Spleen (tissue), 11 donors: Measurements from ENCODE around the gene ATP7B. TPM values are rescaled to one million over a fixed set of nuclear protein-coding genes. Genes with fewer than 3 reads are reported as not detected.

Source experiments
- DNase-seq: peaks from one replicate; pipeline ENCODE4 v3.0.0-alpha.2; 2020
- H3K27ac ChIP-seq, 8 donors: fragments of 200-600 bp; sonication (generic) in 7 of 8; 1 replicate in 4 of 8; 2 replicates in 4 of 8; pipeline versions ENCODE4 v1.5.0 to v1.8.0; 2016 to 2021; ENCODE audit warnings: inconsistent platforms in 4 of 8, mild to moderate bottlenecking in 4 of 8, moderate library complexity in 1 of 8
- H3K27me3 ChIP-seq, 7 donors: fragments of 200-600 bp; sonication (generic) in 6 of 7; replicated peaks in 1 of 7; 1 replicate in 4 of 7; 2 replicates in 3 of 7; pipeline versions ENCODE4 v1.5.0 to v1.8.0; 2016 to 2021; ENCODE audit warnings: inconsistent platforms in 3 of 7, mild to moderate bottlenecking in 1 of 7
- H3K36me3 ChIP-seq, 6 donors: fragments of 200-600 bp; sonication (generic) in 5 of 6; 1 replicate in 4 of 6; 2 replicates in 2 of 6; pipeline versions ENCODE4 v1.5.0 to v1.8.0; 2016 to 2021; ENCODE audit warnings: inconsistent platforms in 2 of 6
- H3K4me1 ChIP-seq, 6 donors: fragments of 200-600 bp; sonication (generic) in 5 of 6; 1 replicate in 3 of 6; 2 replicates in 3 of 6; pipeline versions ENCODE4 v1.5.0 to v1.8.0; 2016 to 2021; ENCODE audit warnings: inconsistent platforms in 3 of 6
- H3K4me3 ChIP-seq, 8 donors: fragments of 200-600 bp; sonication (generic) in 7 of 8; 1 replicate in 4 of 8; 2 replicates in 4 of 8; pipeline versions ENCODE4 v1.5.0 to v1.8.0; 2016 to 2021; ENCODE audit warnings: inconsistent platforms in 4 of 8, mild to moderate bottlenecking in 4 of 8, moderate library complexity in 2 of 8
- H3K9me3 ChIP-seq, 8 donors: fragments of 200-600 bp; sonication (generic) in 7 of 8; 1 replicate in 4 of 8; 2 replicates in 4 of 8; pipeline versions ENCODE4 v1.5.0 to v1.8.0; 2016 to 2021; ENCODE audit warnings: inconsistent platforms in 4 of 8
- POLR2A ChIP-seq, 3 donors: fragments of 450-650 bp; IDR thresholded peaks; one replicate each; pipeline ENCODE4 v1.5.1; 2017; ENCODE audit warnings: antibody characterized with exemption in 3 of 3, mild to moderate bottlenecking in 1 of 3
- POLR2AphosphoS5 ChIP-seq, 3 donors: sonication (generic); formaldehyde crosslinking; IDR thresholded peaks; one replicate each; pipeline ENCODE4 v1.5.1; 2017; ENCODE audit warnings: antibody characterized with exemption in 3 of 3
- WGBS, 5 donors: extraction: QIAGEN DNeasy Blood & Tissue Kit in 3 of 5; methylation state at CpG; one replicate each; pipeline versions ENCODE4 v1.1.5 to v1.1.7; 2013 to 2018; 5-methylcytosine and 5-hydroxymethylcytosine counted together
- intact Hi-C: fragments of 100-400 bp; cut with DNase I; formaldehyde crosslinking; loops from one replicate; pipeline ENCODE4 v1.15.0; 2023; ENCODE audit warnings: low total_unique reads
- polyA plus RNA-seq, 3 donors: library from polyadenylated mRNA; stranded (reverse); fragments of 200-250 nt; gene quantifications; one replicate each; pipeline ENCODE4 v1.2.1, GENCODE V29; 2013
- total RNA-seq, 7 donors: library from RNA; depleted of rRNA in 3 of 7; stranded (reverse); fragments of >200 nt in 3 of 7; fragmentation: NEBNext Ultra II Directional in 4 of 7; extraction: Animal tissue kit (Norgen Biotek cat#: 25700) in 4 of 7; gene quantifications; one replicate each; pipeline versions ENCODE4 v1.1.0 to v1.2.1, GENCODE V29; 2016 to 2021
- TF ChIP-seq, protein P1 (sequence below), 11 experiments: fragments of 200-600 bp in 7 of 11; fragments of 450-650 bp in 4 of 11; sonication (generic) in 4 of 11; IDR thresholded peaks in 8 of 11; conservative IDR thresholded peaks in 3 of 11; 1 replicate in 7 of 11; 2 replicates in 4 of 11; pipeline versions ENCODE4 v1.4.0 to v1.8.0; 2016 to 2021; ENCODE audit warnings: antibody characterized with exemption in 11 of 11, inconsistent platforms in 4 of 11, mild to moderate bottlenecking in 1 of 11
- donor health status: healthy with polysubstance abuse.
- donor health status: DM: no; HTN: no; CAD: no; lungs with moderate emphysema.
- donor health status: DM: no; HTN: no; CAD: no.
- donor health status: Bipolar disorder and iron deficiency.
- donor health status: healthy.
- donor health status: DM: no; HTN: no; CAD: no.
- donor health status: DM: yes; HTN: yes; CAD: no.

The ATP7B gene
- total and polyA plus RNA-seq, 10 donors, result 0.17 to 3.7 (median 2.4) TPM

DNA sequence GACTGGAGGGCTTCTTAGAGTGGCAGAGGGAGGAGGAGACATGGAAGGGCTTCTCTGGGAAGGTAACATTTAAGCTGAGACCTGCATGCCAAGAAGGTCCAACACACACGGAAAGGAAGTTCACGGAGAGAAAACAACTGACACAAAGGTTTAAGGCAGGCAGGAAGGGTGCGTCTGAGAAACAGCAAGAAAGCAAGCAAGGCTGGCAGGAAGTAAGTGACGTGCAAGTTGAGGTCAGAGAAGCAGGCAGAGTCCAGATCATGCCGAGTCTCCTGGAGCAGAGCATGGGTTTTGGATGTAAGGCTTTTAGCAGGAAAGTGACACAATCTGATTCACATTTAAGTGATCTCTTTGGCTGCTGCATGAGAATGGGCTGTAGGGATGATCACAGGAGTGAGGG, 60.5 kb downstream of the ATP7B start:
- H3K4me1 ChIP-seq, result no peaks in the 10 kb centered on the region
- no peaks in the 10 kb centered on the region for H3K36me3 ChIP-seq
- 36 to 66% (median 64%) methylated on average over 5 of the region's 5 CpGs for WGBS, 5 donors
- no peak for DNase-seq
- no peak for TF ChIP-seq POLR2AphosphoS5 (IDR thresholded peaks at IDR 0.05)
- no peak for TF ChIP-seq POLR2A (IDR thresholded peaks at IDR 0.05)
- TF ChIP-seq, protein P1, sequence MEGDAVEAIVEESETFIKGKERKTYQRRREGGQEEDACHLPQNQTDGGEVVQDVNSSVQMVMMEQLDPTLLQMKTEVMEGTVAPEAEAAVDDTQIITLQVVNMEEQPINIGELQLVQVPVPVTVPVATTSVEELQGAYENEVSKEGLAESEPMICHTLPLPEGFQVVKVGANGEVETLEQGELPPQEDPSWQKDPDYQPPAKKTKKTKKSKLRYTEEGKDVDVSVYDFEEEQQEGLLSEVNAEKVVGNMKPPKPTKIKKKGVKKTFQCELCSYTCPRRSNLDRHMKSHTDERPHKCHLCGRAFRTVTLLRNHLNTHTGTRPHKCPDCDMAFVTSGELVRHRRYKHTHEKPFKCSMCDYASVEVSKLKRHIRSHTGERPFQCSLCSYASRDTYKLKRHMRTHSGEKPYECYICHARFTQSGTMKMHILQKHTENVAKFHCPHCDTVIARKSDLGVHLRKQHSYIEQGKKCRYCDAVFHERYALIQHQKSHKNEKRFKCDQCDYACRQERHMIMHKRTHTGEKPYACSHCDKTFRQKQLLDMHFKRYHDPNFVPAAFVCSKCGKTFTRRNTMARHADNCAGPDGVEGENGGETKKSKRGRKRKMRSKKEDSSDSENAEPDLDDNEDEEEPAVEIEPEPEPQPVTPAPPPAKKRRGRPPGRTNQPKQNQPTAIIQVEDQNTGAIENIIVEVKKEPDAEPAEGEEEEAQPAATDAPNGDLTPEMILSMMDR (IDR thresholded peaks at IDR 0.05 in 8 of 11, conservative IDR thresholded peaks at IDR 0.05 in 3 of 11), result no peak
- H3K27ac ChIP-seq, result peak overlapping the region in 1 of 8 donors; percentile 36
- peaks cover 0 to 6% (median 0%) of the 10 kb centered on the region in 7 donors for H3K27me3 ChIP-seq
- intact Hi-C loops, result no loop called here
- H3K4me3 ChIP-seq, result no peak overlapping the region
- peaks cover 0 to 6% (median 0%) of the 10 kb centered on the region in 8 donors for H3K9me3 ChIP-seq

DNA sequence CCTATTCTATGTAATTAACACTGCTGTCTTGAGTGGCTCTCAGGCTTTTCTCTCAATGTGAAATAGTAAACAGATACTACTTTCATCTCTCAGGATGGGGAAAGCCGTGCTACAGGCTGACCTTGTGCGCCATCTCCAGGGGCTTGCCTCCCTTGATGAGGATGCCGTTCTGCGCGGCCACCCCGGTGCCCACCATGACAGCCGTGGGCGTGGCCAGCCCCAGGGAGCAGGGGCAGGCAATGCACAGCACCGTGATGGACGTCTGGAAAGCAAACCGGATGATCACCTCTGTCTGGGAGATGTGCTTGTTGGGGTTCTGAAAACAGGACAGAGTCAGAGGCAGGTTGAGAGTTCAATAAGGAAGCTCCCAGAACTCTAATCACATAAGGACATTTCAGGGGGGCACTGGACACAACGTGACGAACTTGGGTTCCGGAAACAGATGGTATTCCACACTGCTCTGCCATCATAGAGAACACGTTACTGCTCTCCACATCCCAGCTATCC, 65.0 kb downstream of the ATP7B start:
- TF ChIP-seq POLR2AphosphoS5 (IDR thresholded peaks at IDR 0.05) (no peak), POLR2A (IDR thresholded peaks at IDR 0.05) (no peak)
- TF ChIP-seq, protein P1 (IDR thresholded peaks at IDR 0.05 in 8 of 11, conservative IDR thresholded peaks at IDR 0.05 in 3 of 11), result no peak
- intact Hi-C loops, result no loop called here
- Histone ChIP-seq H3K4me3 (no peak overlapping the region), H3K4me1 (peaks cover 0 to 24% (median 2%) of the 10 kb centered on the region in 6 donors), H3K27me3 (peaks cover 0 to 6% (median 0%) of the 10 kb centered on the region in 7 donors), H3K9me3 (peaks cover 0 to 6% (median 0%) of the 10 kb centered on the region in 8 donors), H3K27ac (no peak overlapping the region), H3K36me3 (no peaks in the 10 kb centered on the region)
- no peak for DNase-seq
- 90 to 95% (median 92%) methylated on average over 15 of the region's 15 CpGs for WGBS, 5 donors

DNA sequence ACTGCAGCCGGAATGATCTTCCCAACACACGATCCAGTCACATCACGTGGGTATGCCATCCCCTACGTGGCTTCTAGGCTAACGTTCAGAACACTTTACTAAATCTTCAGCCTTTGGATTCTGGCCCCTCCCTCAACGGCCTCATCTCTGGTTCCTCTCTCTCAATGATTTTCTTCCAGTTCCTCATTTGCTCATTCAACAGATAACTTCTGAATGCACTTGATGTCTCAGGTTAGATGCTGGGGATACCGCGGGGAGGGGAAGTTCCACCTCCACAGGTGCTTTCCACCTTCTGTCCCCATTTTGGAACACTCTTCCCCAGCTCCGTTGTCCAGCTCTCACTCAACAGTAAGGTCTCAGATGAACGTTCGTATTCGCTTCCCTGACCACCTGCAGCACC, 66.1 kb downstream of the ATP7B start:
- 55 to 65% (median 58%) methylated on average over 12 of the region's 12 CpGs for WGBS, 5 donors
- DNase-seq, result no peak

DNA sequence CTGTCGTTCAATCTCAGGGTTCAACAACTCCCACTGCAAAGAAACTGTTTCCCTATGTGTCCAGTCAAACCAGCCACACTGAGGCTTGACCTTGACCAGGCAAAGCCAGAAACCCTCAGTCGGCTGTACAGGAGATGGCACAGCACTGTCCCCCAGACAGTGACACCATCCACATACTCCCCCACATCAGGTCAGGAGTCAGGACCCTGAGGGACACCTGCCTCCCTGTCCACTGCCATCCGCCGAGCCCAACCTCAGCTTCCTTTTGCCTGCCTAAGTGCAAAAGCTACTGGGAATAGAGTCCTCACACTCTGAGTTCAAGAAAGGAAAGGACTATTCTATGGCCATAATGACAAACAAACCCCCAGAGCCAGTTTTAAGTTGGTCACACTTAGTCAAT, 66.8 kb downstream of the ATP7B start:
- TF ChIP-seq POLR2AphosphoS5 (IDR thresholded peaks at IDR 0.05) (no peak), POLR2A (IDR thresholded peaks at IDR 0.05) (no peak)
- TF ChIP-seq, protein P1 (IDR thresholded peaks at IDR 0.05 in 8 of 11, conservative IDR thresholded peaks at IDR 0.05 in 3 of 11), result no peak
- intact Hi-C loops, result no loop called here
- DNase-seq, result no peak
- Histone ChIP-seq H3K4me3 (no peak overlapping the region), H3K36me3 (no peaks in the 10 kb centered on the region), H3K9me3 (no peaks in the 10 kb centered on the region), H3K27me3 (peaks cover 0 to 6% (median 0%) of the 10 kb centered on the region in 7 donors), H3K27ac (no peak overlapping the region), H3K4me1 (peaks cover 0 to 24% (median 2%) of the 10 kb centered on the region in 6 donors)
- WGBS, 5 donors, result 0 to 86% (median 68%) methylated on average over 1 to 4 of the region's 4 CpGs

More for the DNA sequence above, 66.1 kb downstream of the ATP7B start:
- Histone ChIP-seq H3K36me3 (no peaks in the 10 kb centered on the region), H3K4me1 (peaks cover 0 to 24% (median 2%) of the 10 kb centered on the region in 6 donors), H3K9me3 (peaks cover 0 to 2% (median 0%) of the 10 kb centered on the region in 8 donors), H3K4me3 (no peak overlapping the region), H3K27me3 (peaks cover 0 to 6% (median 0%) of the 10 kb centered on the region in 7 donors), H3K27ac (no peak overlapping the region)
- no peak for TF ChIP-seq POLR2AphosphoS5 (IDR thresholded peaks at IDR 0.05)
- intact Hi-C loops, result no loop called here
